HG02970 (cell line): Measurements from ENCODE around the gene FBXL17.

Source experiments
- ATAC-seq: cut with Tn5 transposase; IDR thresholded peaks from one replicate; pipeline ENCODE4 v1.9.1; 2021; ENCODE audit warnings: mild to moderate bottlenecking, moderate library complexity, moderate number of reproducible peaks; ENCODE audit not compliant: unreplicated experiment, low FRiP score

FBXL17 gene

DNA sequence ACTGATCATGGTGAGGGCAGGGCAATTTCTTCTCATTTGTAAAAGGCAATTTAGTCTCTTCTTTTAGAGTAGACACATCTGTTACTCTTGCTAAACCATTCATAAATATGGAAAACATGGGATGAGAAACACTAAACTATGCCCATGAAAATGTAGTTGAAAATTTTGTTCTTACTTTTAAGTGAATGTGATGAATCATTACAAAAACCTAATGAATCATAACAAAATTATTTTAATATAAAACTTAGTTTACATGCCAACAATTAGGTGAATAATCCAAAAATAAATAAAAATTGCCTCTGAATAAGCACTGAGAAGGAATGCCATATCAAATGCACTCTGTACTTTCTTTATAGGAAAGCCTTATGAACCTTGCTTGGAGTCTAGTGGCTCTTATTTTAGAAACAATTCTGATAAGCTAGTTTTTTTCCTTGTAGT lies 413.5 kb downstream of the FBXL17 start:
- ATAC-seq = no peak

DNA sequence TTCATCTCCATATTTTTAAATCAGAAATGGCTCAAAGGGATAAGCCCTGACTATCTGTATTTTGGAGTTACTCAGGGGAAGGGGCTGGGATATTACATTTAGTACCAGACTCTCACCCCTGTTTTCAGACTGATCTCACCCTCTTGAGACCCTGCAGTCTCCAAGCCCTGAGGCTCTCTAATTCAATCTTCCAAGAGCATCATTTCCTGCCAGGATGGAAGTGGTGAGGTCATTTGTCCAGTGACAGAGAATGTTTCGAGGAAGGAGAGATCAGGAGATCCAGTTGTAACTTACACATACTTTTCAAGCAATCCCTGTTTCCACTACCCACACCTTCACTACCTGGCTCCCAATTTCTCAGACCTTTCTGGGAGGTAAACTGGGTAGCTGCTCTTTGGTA lies 415.7 kb downstream of the FBXL17 start:
- no peak for ATAC-seq

DNA sequence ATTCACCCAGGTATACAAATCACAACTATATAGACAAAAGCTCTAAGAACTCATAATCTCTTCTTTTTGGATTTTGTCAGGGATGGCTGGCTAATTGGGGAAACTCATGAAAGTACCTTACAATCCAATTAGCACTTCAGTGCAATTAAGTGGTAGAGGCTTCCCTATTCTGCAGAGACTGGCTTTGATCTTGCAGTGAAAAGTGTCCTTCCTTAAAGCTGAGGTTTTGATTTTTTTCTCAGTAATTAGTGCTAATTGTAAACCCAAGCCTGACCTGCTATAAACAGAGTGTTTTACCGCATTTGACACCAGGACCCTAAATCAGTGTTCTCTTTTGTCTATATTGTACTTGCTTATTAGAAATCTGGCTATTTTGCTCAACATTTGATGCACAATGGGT lies 417.2 kb downstream of the FBXL17 start:
- no peak for ATAC-seq

DNA sequence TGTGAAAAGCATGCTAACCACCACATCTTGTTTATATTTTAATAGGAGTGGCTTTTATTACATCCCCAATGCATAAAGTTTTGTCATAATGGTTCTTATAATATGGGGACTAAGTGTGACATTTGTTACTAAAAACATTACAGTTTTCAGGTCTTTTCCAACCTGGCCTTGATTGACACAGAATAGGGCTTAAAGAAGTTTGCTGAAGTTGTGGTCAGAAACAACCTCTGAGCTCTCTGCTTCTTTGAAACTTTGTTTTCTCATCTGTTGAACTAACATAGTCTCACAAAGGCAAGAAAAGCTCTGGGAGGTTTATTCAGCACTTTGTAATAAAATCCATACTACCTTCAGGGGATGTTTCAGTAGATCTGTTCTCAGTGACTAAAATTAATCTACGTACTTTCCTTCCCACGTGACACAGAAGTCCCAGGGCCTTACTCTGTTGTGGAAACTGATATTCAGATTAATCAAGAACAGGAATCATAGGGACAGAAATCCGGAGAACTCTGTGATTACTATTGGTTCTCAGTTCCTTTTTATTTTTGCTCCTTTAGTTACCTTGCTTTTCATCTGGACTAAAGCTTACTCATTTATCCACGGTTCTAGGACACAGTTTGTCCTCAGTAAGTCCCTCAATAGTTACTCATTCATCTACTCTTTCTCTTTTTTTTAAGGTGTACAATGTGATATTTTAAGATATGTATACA lies 422.2 kb downstream of the FBXL17 start:
- no peak for ATAC-seq

DNA sequence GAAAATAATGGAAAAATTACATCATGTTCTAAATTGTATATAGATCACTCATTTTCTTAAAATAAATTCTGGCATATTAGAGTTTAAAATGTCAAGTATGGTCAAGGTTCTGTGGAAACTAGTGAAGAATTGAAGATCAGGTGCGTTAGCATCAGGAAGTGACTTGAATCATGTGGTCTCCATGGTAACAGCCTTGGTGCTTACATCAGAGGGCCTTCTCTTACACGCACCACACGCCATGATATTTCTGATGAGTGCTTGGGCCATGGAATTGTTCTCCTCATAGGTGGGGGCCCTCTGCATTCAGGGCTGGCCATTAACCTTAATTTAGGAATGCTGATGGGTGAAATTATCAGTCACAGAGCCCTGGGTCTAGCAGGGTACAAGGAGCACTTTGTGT lies 423.0 kb downstream of the FBXL17 start:
- no peak for ATAC-seq

DNA sequence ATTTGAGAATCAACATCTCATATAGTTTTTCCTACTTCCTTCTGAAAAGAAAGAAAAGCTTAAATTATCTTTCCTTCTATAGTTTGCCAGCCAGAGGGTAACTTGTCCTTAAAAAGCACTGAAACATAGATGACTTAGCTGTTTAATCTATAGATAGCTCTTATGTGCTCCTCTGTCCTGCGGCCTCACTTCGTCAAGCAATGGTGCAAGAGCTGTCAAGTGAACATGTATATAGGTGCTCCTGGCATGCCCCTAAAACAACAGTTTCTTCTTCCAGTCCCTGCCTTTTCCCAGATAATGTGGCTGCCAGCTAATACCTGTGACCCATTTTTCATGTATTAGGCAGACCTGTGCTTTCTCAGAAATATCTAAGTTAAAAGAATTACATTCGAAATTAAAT lies 423.5 kb downstream of the FBXL17 start:
- ATAC-seq = no peak

GRCh38 chr5:107957051-107957450 lies 424.8 kb downstream of the FBXL17 start:
- ATAC-seq = no peak

- ATAC-seq = no peak
Measured at GRCh38 chr5:107955321-107955720, 426.6 kb downstream of the FBXL17 start.

DNA sequence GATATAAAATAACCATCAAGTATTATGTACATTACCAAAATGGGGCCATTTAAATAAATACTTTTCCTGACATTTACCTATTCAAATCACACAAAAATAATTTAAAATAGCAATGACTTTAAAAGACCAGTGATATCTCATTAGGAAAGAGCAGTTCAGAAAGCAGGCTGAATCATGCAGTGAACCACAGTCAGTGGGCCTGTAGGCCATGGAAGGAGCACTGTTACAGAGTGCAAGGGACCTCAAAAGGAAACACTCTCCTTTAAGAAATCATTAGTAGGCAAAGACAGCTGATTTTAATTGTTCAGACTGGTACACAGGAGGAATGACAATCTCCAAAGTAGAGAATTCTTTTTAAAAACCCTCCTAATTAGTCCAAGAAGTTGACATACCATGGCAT lies 427.6 kb downstream of the FBXL17 start:
- no peak for ATAC-seq

- no peak for ATAC-seq
Measured at GRCh38 chr5:107952450-107952849, 429.4 kb downstream of the FBXL17 start.

GRCh38 chr5:107951309-107951708 lies 430.6 kb downstream of the FBXL17 start:
- ATAC-seq = no peak

DNA sequence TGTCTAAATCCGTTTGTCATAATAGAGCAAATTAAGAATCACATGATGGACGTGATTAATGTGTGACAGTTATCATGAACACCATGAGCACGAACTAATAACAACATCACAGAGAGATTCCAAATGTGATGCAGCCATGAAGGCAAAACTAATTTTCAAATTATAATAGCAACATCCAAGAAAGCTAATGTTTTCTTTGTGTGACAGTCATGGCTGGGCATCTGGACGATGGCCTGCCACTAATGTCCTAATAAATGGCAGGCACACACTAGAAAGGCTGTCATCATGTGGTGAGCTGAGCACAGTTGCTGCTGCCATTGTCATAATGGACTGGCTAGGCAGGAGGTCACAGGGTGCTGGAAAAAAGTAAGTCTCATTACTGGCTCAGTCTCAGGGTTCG lies 431.1 kb downstream of the FBXL17 start:
- no peak for ATAC-seq

GRCh38 chr5:107949688-107950341 lies 432.1 kb downstream of the FBXL17 start:
- no peak for ATAC-seq

GRCh38 chr5:107948377-107948776 lies 433.5 kb downstream of the FBXL17 start:
- ATAC-seq = no peak

DNA sequence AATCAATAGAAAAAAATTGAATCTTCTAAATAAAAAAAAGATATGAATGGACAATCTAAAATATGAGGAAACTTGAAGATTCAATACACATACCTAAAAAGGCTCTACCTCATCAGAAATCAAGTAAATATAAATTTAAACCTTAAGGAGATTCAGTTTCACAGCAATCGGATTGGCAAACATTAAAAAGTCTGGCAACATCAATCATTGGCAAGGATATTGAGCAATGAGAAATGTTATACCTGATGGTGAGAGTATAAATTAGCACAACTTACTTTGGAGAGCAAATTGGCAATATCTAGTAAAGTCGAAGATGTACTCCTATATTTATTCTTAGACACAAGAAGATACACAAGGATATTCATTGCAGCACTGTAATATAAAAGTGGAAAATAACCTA lies 436.8 kb downstream of the FBXL17 start:
- ATAC-seq = no peak

GRCh38 chr5:107943923-107944322 lies 438.0 kb downstream of the FBXL17 start:
- no peak for ATAC-seq

DNA sequence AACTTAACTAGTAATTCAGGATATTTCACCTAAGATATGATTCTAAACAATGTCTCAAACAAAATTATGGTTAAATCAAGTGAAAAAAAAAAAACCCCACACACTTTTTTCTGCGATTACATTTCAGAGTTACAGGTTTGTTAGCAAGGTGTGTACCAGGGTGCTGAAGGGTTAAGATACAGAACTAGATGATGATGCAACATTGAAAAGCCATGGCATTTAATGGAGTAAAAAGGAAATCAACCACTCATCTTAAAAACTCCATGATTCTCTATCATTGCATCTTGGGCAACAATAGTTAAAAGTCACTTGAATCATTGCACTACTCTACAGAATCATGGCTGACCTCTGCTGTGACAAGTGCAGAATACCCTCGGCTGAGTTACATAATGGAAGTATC lies 440.9 kb downstream of the FBXL17 start:
- no peak for ATAC-seq

- ATAC-seq = no peak
Measured at GRCh38 chr5:107937651-107938355, 444.1 kb downstream of the FBXL17 start.

GRCh38 chr5:107937204-107937603 lies 444.7 kb downstream of the FBXL17 start:
- no peak for ATAC-seq

DNA sequence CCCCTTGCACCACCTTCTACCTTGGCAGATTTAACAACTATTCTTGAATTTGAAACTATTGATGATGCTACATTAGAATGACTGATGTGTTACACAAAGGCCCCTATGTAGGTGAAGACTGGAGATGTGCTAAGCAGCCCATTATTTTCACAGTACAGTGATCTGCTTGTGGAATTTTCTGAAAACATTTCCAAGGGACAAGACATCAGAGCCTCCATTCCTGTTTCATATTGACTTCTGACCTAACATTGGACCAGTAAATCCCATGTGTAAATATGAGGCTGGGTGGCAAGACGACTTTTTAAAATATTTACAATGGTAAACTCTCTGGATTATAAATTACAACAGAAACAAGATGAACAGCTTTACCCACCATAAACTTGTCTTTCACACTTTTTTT lies 445.4 kb downstream of the FBXL17 start:
- ATAC-seq = no peak

- ATAC-seq = no peak
Measured at GRCh38 chr5:107935645-107936044, 446.3 kb downstream of the FBXL17 start.

DNA sequence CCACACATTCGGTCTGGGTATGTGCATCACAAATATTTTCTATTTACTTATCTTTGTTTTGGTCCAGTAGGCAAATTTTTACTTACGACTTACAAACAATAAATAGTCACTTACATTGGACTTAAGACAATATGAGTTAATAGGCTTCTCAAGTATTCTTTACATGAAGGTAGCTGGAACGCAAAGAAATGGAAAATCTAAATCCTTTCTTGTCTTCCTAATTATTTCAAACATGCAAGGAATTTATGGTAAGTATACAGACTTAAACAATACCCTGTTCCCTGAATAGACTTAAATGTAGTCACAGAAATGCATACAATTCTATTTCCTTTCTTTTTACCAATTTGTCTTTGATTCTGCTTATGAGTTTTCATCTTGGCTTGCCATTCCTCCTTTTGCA lies 448.6 kb downstream of the FBXL17 start:
- ATAC-seq = no peak
